Measurements from ENCODE around the gene STX8.

STX8 gene

GRCh38 chr17:9251273-9251672 lies 324.3 kb downstream of the STX8 start:
- no peaks in the 10 kb centered on the region for H3K36me3 ChIP-seq (ENCODE audit: control insufficient read depth, insufficient read depth, low read length)
- no peaks in the 10 kb centered on the region for H3K9me3 ChIP-seq (ENCODE audit: control insufficient read depth, insufficient read depth, low read length)
- no peaks in the 10 kb centered on the region for H3K4me1 ChIP-seq (ENCODE audit: control insufficient read depth, insufficient read depth, low read length)
- H3K27me3 ChIP-seq (ENCODE audit: control insufficient read depth, insufficient read depth, low read length), result no peaks in the 10 kb centered on the region
- no peak overlapping the region for H3K4me3 ChIP-seq (ENCODE audit: low read depth, low read length)
- H3K27ac ChIP-seq (ENCODE audit: low read depth, low read length), result no peak overlapping the region
- no peak overlapping the region for H3K9ac ChIP-seq (ENCODE audit: low read depth, low read length)

GRCh38 chr17:9249245-9249953 lies 326.2 kb downstream of the STX8 start:
- Histone ChIP-seq H3K27me3 (ENCODE audit: control insufficient read depth, insufficient read depth, low read length) (no peaks in the 10 kb centered on the region), H3K36me3 (ENCODE audit: control insufficient read depth, insufficient read depth, low read length) (no peaks in the 10 kb centered on the region), H3K27ac (ENCODE audit: low read depth, low read length) (no peak overlapping the region), H3K9me3 (ENCODE audit: control insufficient read depth, insufficient read depth, low read length) (no peaks in the 10 kb centered on the region), H3K4me1 (ENCODE audit: control insufficient read depth, insufficient read depth, low read length) (peaks cover 6% of the 10 kb centered on the region; the same call in 1 of the 2 replicates), H3K9ac (ENCODE audit: low read depth, low read length) (no peak overlapping the region), H3K4me3 (ENCODE audit: low read depth, low read length) (no peak overlapping the region)

GRCh38 chr17:9247401-9247938 lies 328.1 kb downstream of the STX8 start:
- H3K36me3 ChIP-seq (ENCODE audit: control insufficient read depth, insufficient read depth, low read length), result no peaks in the 10 kb centered on the region
- H3K4me1 ChIP-seq (ENCODE audit: control insufficient read depth, insufficient read depth, low read length), result peaks cover 8% of the 10 kb centered on the region; the same call in 1 of the 2 replicates
- no peak overlapping the region for H3K4me3 ChIP-seq (ENCODE audit: low read depth, low read length)
- H3K27me3 ChIP-seq (ENCODE audit: control insufficient read depth, insufficient read depth, low read length), result no peaks in the 10 kb centered on the region
- H3K27ac ChIP-seq (ENCODE audit: low read depth, low read length), result no peak overlapping the region
- no peak overlapping the region for H3K9ac ChIP-seq (ENCODE audit: low read depth, low read length)
- H3K9me3 ChIP-seq (ENCODE audit: control insufficient read depth, insufficient read depth, low read length), result no peaks in the 10 kb centered on the region

GRCh38 chr17:9244066-9245052 lies 331.3 kb downstream of the STX8 start:
- Histone ChIP-seq H3K4me3 (ENCODE audit: low read depth, low read length) (no peak overlapping the region), H3K36me3 (ENCODE audit: control insufficient read depth, insufficient read depth, low read length) (no peaks in the 10 kb centered on the region), H3K27me3 (ENCODE audit: control insufficient read depth, insufficient read depth, low read length) (peaks cover under 1% of the 10 kb centered on the region; the same call in 1 of the 2 replicates), H3K4me1 (ENCODE audit: control insufficient read depth, insufficient read depth, low read length) (peaks cover 21% of the 10 kb centered on the region), H3K9ac (ENCODE audit: low read depth, low read length) (no peak overlapping the region), H3K9me3 (ENCODE audit: control insufficient read depth, insufficient read depth, low read length) (no peaks in the 10 kb centered on the region), H3K27ac (ENCODE audit: low read depth, low read length) (no peak overlapping the region)

- H3K9me3 ChIP-seq (ENCODE audit: control insufficient read depth, insufficient read depth, low read length), result no peaks in the 10 kb centered on the region
- H3K27me3 ChIP-seq (ENCODE audit: control insufficient read depth, insufficient read depth, low read length), result peaks cover 10% of the 10 kb centered on the region
- H3K9ac ChIP-seq (ENCODE audit: low read depth, low read length), result no peak overlapping the region
- no peaks in the 10 kb centered on the region for H3K36me3 ChIP-seq (ENCODE audit: control insufficient read depth, insufficient read depth, low read length)
- peaks cover 26% of the 10 kb centered on the region for H3K4me1 ChIP-seq (ENCODE audit: control insufficient read depth, insufficient read depth, low read length)
- H3K27ac ChIP-seq (ENCODE audit: low read depth, low read length), result no peak overlapping the region
- H3K4me3 ChIP-seq (ENCODE audit: low read depth, low read length), result no peak overlapping the region
These were observed 332.6 kb downstream of the STX8 start for GRCh38 chr17:9242983-9243382.

- H3K36me3 ChIP-seq (ENCODE audit: control insufficient read depth, insufficient read depth, low read length), result no peaks in the 10 kb centered on the region
- H3K4me3 ChIP-seq (ENCODE audit: low read depth, low read length), result no peak overlapping the region
- no peaks in the 10 kb centered on the region for H3K9me3 ChIP-seq (ENCODE audit: control insufficient read depth, insufficient read depth, low read length)
- H3K4me1 ChIP-seq (ENCODE audit: control insufficient read depth, insufficient read depth, low read length), result peaks cover 26% of the 10 kb centered on the region
- peaks cover 10% of the 10 kb centered on the region for H3K27me3 ChIP-seq (ENCODE audit: control insufficient read depth, insufficient read depth, low read length)
- no peak overlapping the region for H3K27ac ChIP-seq (ENCODE audit: low read depth, low read length)
- H3K9ac ChIP-seq (ENCODE audit: low read depth, low read length), result no peak overlapping the region
These were observed 333.1 kb downstream of the STX8 start for GRCh38 chr17:9242497-9242881.

- H3K9ac ChIP-seq (ENCODE audit: low read depth, low read length), result no peak overlapping the region
- H3K4me3 ChIP-seq (ENCODE audit: low read depth, low read length), result no peak overlapping the region
- H3K27ac ChIP-seq (ENCODE audit: low read depth, low read length), result no peak overlapping the region
- no peaks in the 10 kb centered on the region for H3K9me3 ChIP-seq (ENCODE audit: control insufficient read depth, insufficient read depth, low read length)
- no peaks in the 10 kb centered on the region for H3K36me3 ChIP-seq (ENCODE audit: control insufficient read depth, insufficient read depth, low read length)
- H3K4me1 ChIP-seq (ENCODE audit: control insufficient read depth, insufficient read depth, low read length), result peaks cover 26% of the 10 kb centered on the region
- H3K27me3 ChIP-seq (ENCODE audit: control insufficient read depth, insufficient read depth, low read length), result peaks cover 10% of the 10 kb centered on the region
These were observed 333.7 kb downstream of the STX8 start for GRCh38 chr17:9241774-9242496.

- Histone ChIP-seq H3K9ac (ENCODE audit: low read depth, low read length) (no peak overlapping the region), H3K27me3 (ENCODE audit: control insufficient read depth, insufficient read depth, low read length) (peaks cover 10% of the 10 kb centered on the region), H3K36me3 (ENCODE audit: control insufficient read depth, insufficient read depth, low read length) (no peaks in the 10 kb centered on the region), H3K9me3 (ENCODE audit: control insufficient read depth, insufficient read depth, low read length) (no peaks in the 10 kb centered on the region), H3K4me1 (ENCODE audit: control insufficient read depth, insufficient read depth, low read length) (peaks cover 26% of the 10 kb centered on the region), H3K4me3 (ENCODE audit: low read depth, low read length) (no peak overlapping the region), H3K27ac (ENCODE audit: low read depth, low read length) (peak overlapping the region; percentile 12)
These were observed 334.3 kb downstream of the STX8 start for GRCh38 chr17:9241371-9241712.

GRCh38 chr17:9240659-9241370 lies 334.8 kb downstream of the STX8 start:
- Histone ChIP-seq H3K4me1 (ENCODE audit: control insufficient read depth, insufficient read depth, low read length) (peaks cover 26% of the 10 kb centered on the region), H3K36me3 (ENCODE audit: control insufficient read depth, insufficient read depth, low read length) (no peaks in the 10 kb centered on the region), H3K9ac (ENCODE audit: low read depth, low read length) (no peak overlapping the region), H3K27me3 (ENCODE audit: control insufficient read depth, insufficient read depth, low read length) (peaks cover 10% of the 10 kb centered on the region), H3K4me3 (ENCODE audit: low read depth, low read length) (peak overlapping the region; percentile 51), H3K9me3 (ENCODE audit: control insufficient read depth, insufficient read depth, low read length) (no peaks in the 10 kb centered on the region), H3K27ac (ENCODE audit: low read depth, low read length) (peak overlapping the region; percentile 12)
